Right lobe of liver (tissue), 6 donors: Measurements from ENCODE around the gene HKDC1. TPM values are rescaled to one million over a fixed set of nuclear protein-coding genes. Genes with fewer than 3 reads are reported as not detected.

Source experiments
- ATAC-seq, 4 donors: fragments of 200-7000 bp; cut with Tn5 transposase; one replicate each; pipeline ENCODE4 v1.9.1; 2020; ENCODE audit warnings: mild to moderate bottlenecking in 4 of 4, moderate library complexity in 4 of 4
- DNase-seq, 3 donors: peaks; one replicate each; pipeline ENCODE4 v3.0.0-alpha.2; 2020
- H3K27ac ChIP-seq, 3 donors: fragments of 200-600 bp; one replicate each; pipeline ENCODE4 v1.8.0; 2022
- H3K27me3 ChIP-seq, 2 donors: fragments of 200-600 bp; one replicate each; pipeline ENCODE4 v1.8.0; 2022
- H3K36me3 ChIP-seq, 4 donors: fragments of 200-600 bp; sonication (generic) in 1 of 4; one replicate each; pipeline versions ENCODE4 v1.5.1 to v1.8.0; 2017 to 2022; ENCODE audit warnings: control low read depth in 1 of 4
- H3K4me1 ChIP-seq, 4 donors: fragments of 200-600 bp; sonication (generic) in 1 of 4; one replicate each; pipeline versions ENCODE4 v1.5.1 to v1.8.0; 2017 to 2022; ENCODE audit warnings: control low read depth in 1 of 4
- H3K4me3 ChIP-seq, 3 donors: fragments of 200-600 bp; one replicate each; pipeline ENCODE4 v1.8.0; 2022
- H3K9me3 ChIP-seq, 4 donors: fragments of 200-600 bp; sonication (generic) in 1 of 4; one replicate each; pipeline versions ENCODE4 v1.5.1 to v1.8.0; 2017 to 2022; ENCODE audit warnings: control low read depth in 1 of 4
- CTCF ChIP-seq, 4 donors: fragments of 200-600 bp in 3 of 4; fragments of 450-650 bp in 1 of 4; IDR thresholded peaks; one replicate each; pipeline versions ENCODE4 v1.5.1 to v1.8.0; 2016 to 2022; ENCODE audit warnings: antibody characterized with exemption in 4 of 4, mild to moderate bottlenecking in 2 of 4
- POLR2A ChIP-seq: fragments of 450-650 bp; IDR thresholded peaks from one replicate; pipeline ENCODE4 v1.6.1; 2017; ENCODE audit warnings: antibody characterized with exemption, mild to moderate bottlenecking
- WGBS: methylation state at CpG from one replicate; pipeline ENCODE4 v1.1.6; 2018; ENCODE audit warnings: low coverage, low lambda C conversion rate; ENCODE audit not compliant: insufficient coverage; ENCODE audit errors: missing lambda C conversion rate; 5-methylcytosine and 5-hydroxymethylcytosine counted together
- intact Hi-C, 2 donors: fragments of 100-400 bp; cut with DNase I; formaldehyde crosslinking; loops; one replicate each; pipeline versions ENCODE4 v1.11.2 to v1.14.1; 2022
- total RNA-seq, 6 experiments: library from RNA; depleted of rRNA in 2 of 6; stranded (reverse); fragments of >200 nt in 2 of 6; fragmentation: NEBNext Ultra II Directional in 3 of 6; extraction: Animal tissue kit (Norgen Biotek cat#: 25700) in 3 of 6; gene quantifications; one replicate each; pipeline versions ENCODE4 v1.1.0 to v1.2.4, GENCODE V29; 2016 to 2023
- donor health status: DM: no; HTN: yes; CAD: no.
- donor health status: DM: no; HTN: no; CAD: no.
- donor health status: DM: no; HTN: no; CAD: no.
- donor health status: DM: no; HTN: yes; CAD: no.
- donor health status: DM: no; HTN: yes; CAD: no.

Gene HKDC1
- total RNA-seq, 6 experiments from 2014 or later, result 0.24 to 44.5 (median 20.1) TPM

GRCh38 chr10:69259547-69260243 is 39.6 kb downstream of the HKDC1 start:
- intact Hi-C loops, result no loop called here
- no peak overlapping the region for H3K27ac ChIP-seq
- DNase-seq, result no peak
- 83% methylated on average over 3 of the region's 3 CpGs for WGBS
- ATAC-seq, result no peak
- H3K4me1 ChIP-seq, result no peaks in the 10 kb centered on the region
- H3K4me3 ChIP-seq, result no peak overlapping the region
- H3K36me3 ChIP-seq, result peaks cover 0 to 2% (median 0%) of the 10 kb centered on the region in 4 donors
- no peak for TF ChIP-seq POLR2A
- no peak for TF ChIP-seq CTCF (IDR thresholded peaks at IDR 0.05)
- H3K27me3 ChIP-seq, result no peaks in the 10 kb centered on the region
- no peaks in the 10 kb centered on the region for H3K9me3 ChIP-seq

GRCh38 chr10:69261184-69261583 is 41.1 kb downstream of the HKDC1 start:
- no peaks in the 10 kb centered on the region for H3K27me3 ChIP-seq
- no peak overlapping the region for H3K4me3 ChIP-seq
- ATAC-seq, result no peak
- peaks cover 0 to 2% (median 0%) of the 10 kb centered on the region in 4 donors for H3K36me3 ChIP-seq
- H3K4me1 ChIP-seq, result no peaks in the 10 kb centered on the region
- intact Hi-C loops, result no loop called here
- H3K27ac ChIP-seq, result no peak overlapping the region
- WGBS, result 78% methylated on average over 7 of the region's 8 CpGs
- DNase-seq, result no peak
- TF ChIP-seq CTCF (IDR thresholded peaks at IDR 0.05) (no peak), POLR2A (no peak)
- H3K9me3 ChIP-seq, result no peaks in the 10 kb centered on the region

- intact Hi-C loops, result no loop called here
- no peak overlapping the region for H3K27ac ChIP-seq
- no peaks in the 10 kb centered on the region for H3K9me3 ChIP-seq
- DNase-seq (no peak), ATAC-seq (no peak)
- H3K27me3 ChIP-seq, result no peaks in the 10 kb centered on the region
- H3K4me1 ChIP-seq, result no peaks in the 10 kb centered on the region
- H3K36me3 ChIP-seq, result peaks cover 0 to 2% (median 0%) of the 10 kb centered on the region in 4 donors
- WGBS, result 74% methylated on average over 3 of the region's 3 CpGs
- H3K4me3 ChIP-seq, result no peak overlapping the region
- TF ChIP-seq CTCF (IDR thresholded peaks at IDR 0.05) (no peak), POLR2A (no peak)
Observed at GRCh38 chr10:69262292-69262751, 42.2 kb downstream of the HKDC1 start.

GRCh38 chr10:69265521-69265920 is 45.4 kb downstream of the HKDC1 start:
- Histone ChIP-seq H3K4me3 (no peak overlapping the region), H3K36me3 (no peaks in the 10 kb centered on the region), H3K27me3 (no peaks in the 10 kb centered on the region), H3K9me3 (no peaks in the 10 kb centered on the region), H3K27ac (no peak overlapping the region), H3K4me1 (no peaks in the 10 kb centered on the region)
- DNase-seq (no peak), ATAC-seq (peak in 1 of 4 donors; percentile 25)
- intact Hi-C loops, result no loop called here
- WGBS, result 75% methylated on average over 7 of the region's 17 CpGs
- TF ChIP-seq POLR2A, result no peak
- no peak for TF ChIP-seq CTCF (IDR thresholded peaks at IDR 0.05)
